HepG2 (cell line): ENCODE results near the gene BMPR1B. TPM values are rescaled to one million over a fixed set of nuclear protein-coding genes. Genes with fewer than 3 reads are reported as not detected.

Experiments
- FOXM1 ChIP-seq: sonication (generic); formaldehyde crosslinking; IDR thresholded peaks from 2 replicates; pipeline ENCODE4 v1.5.0; 2020; ENCODE audit warnings: missing genetic modification reagents
- HMG20A ChIP-seq: IDR thresholded peaks from 2 replicates; pipeline ENCODE4 v1.6.1; 2016; ENCODE audit warnings: borderline replicate concordance
- PLRG1 ChIP-seq: fragments of 450-650 bp; conservative IDR thresholded peaks from 2 replicates; pipeline ENCODE4 v1.6.1; 2016
- POLR2G ChIP-seq: fragments of 200-400 bp; formaldehyde crosslinking; IDR thresholded peaks from 2 replicates; pipeline ENCODE4 v1.6.1; 2018; ENCODE audit warnings: mild to moderate bottlenecking, low read depth, low read length, moderate library complexity
- SAP130 ChIP-seq: IDR thresholded peaks from 2 replicates; pipeline ENCODE4 v1.6.1; 2016; ENCODE audit warnings: low read depth
- ZBTB38 ChIP-seq: sonication (generic); formaldehyde crosslinking; IDR thresholded peaks from 2 replicates; pipeline ENCODE4 v1.5.1; 2020; ENCODE audit warnings: mild to moderate bottlenecking, missing genetic modification reagents
- ZFP41 ChIP-seq: sonication (generic); formaldehyde crosslinking; IDR thresholded peaks from 2 replicates; pipeline ENCODE4 v1.4.0; 2020; ENCODE audit warnings: mild to moderate bottlenecking, missing genetic modification reagents, borderline replicate concordance
- ZNF101 ChIP-seq: sonication (generic); formaldehyde crosslinking; IDR thresholded peaks from 2 replicates; pipeline ENCODE4 v1.4.0; 2020; ENCODE audit warnings: mild to moderate bottlenecking, low read depth, missing genetic modification reagents, borderline replicate concordance
- ZNF350 ChIP-seq: sonication (generic); formaldehyde crosslinking; IDR thresholded peaks from 2 replicates; pipeline ENCODE4 v1.4.0; 2020; ENCODE audit warnings: mild to moderate bottlenecking, low read depth, missing genetic modification reagents, borderline replicate concordance
- ZNF430 ChIP-seq: sonication (generic); formaldehyde crosslinking; IDR thresholded peaks from 2 replicates; pipeline ENCODE4 v1.9.0; 2021; ENCODE audit warnings: mild to moderate bottlenecking, missing genetic modification reagents
- ZNF460 ChIP-seq: sonication (generic); formaldehyde crosslinking; IDR thresholded peaks from 2 replicates; pipeline ENCODE4 v1.5.1; 2020; ENCODE audit warnings: missing genetic modification reagents, mild to moderate bottlenecking, borderline replicate concordance
- ZNF562 ChIP-seq: sonication (generic); formaldehyde crosslinking; IDR thresholded peaks from 2 replicates; pipeline ENCODE4 v1.8.0; 2022; ENCODE audit warnings: missing genetic modification reagents, borderline replicate concordance
- ZSCAN22 ChIP-seq: sonication (generic); formaldehyde crosslinking; IDR thresholded peaks from 2 replicates; pipeline ENCODE4 v1.4.0; 2020; ENCODE audit warnings: mild to moderate bottlenecking, missing genetic modification reagents
- polyA plus RNA-seq, 8 experiments: library from polyadenylated mRNA; depleted of rRNA in 3 of 8; stranded (reverse) in 7 of 8; unstranded in 1 of 8; fragments of >200 nt; fragmentation: Illumina TruSeq in 4 of 8; extraction: Trizol in 4 of 8; gene quantifications; 2 replicates each; pipeline versions ENCODE4 v1.2.1 to v1.2.3, GENCODE V29; 2011 to 2016; ENCODE audit warnings: low read depth in 4 of 8, missing spikeins in 1 of 8, mixed read lengths in 1 of 8; ENCODE audit not compliant: insufficient read depth in 1 of 8
- total RNA-seq, 5 experiments: library from RNA; depleted of rRNA; stranded (reverse); fragments of >200 nt; fragmentation: Illumina TruSeq; extraction: Trizol; gene quantifications; 2 replicates each; pipeline ENCODE4 v1.2.3, GENCODE V29; 2016; ENCODE audit warnings: low read depth in 1 of 5
- TF ChIP-seq, protein P1 (sequence below): sonication (generic); formaldehyde crosslinking; IDR thresholded peaks from 2 replicates; pipeline ENCODE4 v1.5.0; 2020; ENCODE audit warnings: mild to moderate bottlenecking, missing genetic modification reagents, borderline replicate concordance
- TF ChIP-seq, protein P2 (sequence below): sonication (generic); formaldehyde crosslinking; IDR thresholded peaks from 2 replicates; pipeline ENCODE4 v1.8.0; 2022; ENCODE audit warnings: mild to moderate bottlenecking, missing genetic modification reagents, borderline replicate concordance
- TF ChIP-seq, protein P3 (sequence below): sonication (generic); formaldehyde crosslinking; IDR thresholded peaks from 2 replicates; pipeline ENCODE4 v1.4.0; 2020; ENCODE audit warnings: missing genetic modification reagents
- TF ChIP-seq, protein P4 (sequence below): sonication (generic); formaldehyde crosslinking; IDR thresholded peaks from 2 replicates; pipeline ENCODE4 v1.9.0; 2021; ENCODE audit warnings: mild to moderate bottlenecking, missing genetic modification reagents

Gene BMPR1B
- total and polyA plus RNA-seq, 2 of the 13 experiments (the other 11 are each of a cell fraction or from before 2014, with no cell fraction given), result 0.07 TPM; not detected in 1

DNA sequence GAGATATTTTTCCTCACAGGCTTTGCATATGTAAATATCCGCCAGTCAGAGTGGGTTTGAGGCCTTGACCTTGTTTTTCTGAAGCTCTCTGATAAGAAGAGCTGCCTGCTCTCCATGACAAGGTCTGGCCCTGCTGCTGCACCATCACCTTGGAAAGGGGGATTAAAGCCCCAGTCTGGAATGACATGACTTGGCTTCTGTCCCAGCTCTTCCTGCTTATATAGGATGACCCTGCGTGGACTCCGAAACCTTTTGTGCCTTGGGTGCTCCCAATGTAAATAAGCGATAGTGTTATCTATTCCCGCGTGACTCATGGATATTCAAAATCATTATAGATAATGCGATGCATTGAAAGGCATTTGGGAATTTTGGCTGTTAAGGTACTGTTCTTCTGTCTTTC is 139.3 kb downstream of the BMPR1B start (continued):
- TF ChIP-seq, protein P1, sequence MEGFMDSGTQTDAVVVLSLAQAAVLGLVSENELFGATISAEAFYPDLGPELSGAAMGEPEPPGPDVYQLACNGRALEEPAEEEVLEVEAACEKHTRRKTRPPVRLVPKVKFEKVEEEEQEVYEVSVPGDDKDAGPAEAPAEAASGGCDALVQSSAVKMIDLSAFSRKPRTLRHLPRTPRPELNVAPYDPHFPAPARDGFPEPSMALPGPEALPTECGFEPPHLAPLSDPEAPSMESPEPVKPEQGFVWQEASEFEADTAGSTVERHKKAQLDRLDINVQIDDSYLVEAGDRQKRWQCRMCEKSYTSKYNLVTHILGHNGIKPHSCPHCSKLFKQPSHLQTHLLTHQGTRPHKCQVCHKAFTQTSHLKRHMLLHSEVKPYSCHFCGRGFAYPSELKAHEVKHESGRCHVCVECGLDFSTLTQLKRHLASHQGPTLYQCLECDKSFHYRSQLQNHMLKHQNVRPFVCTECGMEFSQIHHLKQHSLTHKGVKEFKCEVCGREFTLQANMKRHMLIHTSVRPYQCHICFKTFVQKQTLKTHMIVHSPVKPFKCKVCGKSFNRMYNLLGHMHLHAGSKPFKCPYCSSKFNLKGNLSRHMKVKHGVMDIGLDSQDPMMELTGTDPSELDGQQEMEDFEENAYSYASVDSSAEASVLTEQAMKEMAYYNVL (CRISPR knock-in tag), result peak; percentile 45; the same call in 1 of the 2 replicates
- no peak for TF ChIP-seq POLR2G
- no peak for TF ChIP-seq ZBTB38 (CRISPR knock-in tag)
- TF ChIP-seq ZNF101, result no peak
- TF ChIP-seq SAP130 (CRISPR knock-in tag), result no peak
- no peak for TF ChIP-seq ZSCAN22 (CRISPR knock-in tag)
- TF ChIP-seq, protein P2, sequence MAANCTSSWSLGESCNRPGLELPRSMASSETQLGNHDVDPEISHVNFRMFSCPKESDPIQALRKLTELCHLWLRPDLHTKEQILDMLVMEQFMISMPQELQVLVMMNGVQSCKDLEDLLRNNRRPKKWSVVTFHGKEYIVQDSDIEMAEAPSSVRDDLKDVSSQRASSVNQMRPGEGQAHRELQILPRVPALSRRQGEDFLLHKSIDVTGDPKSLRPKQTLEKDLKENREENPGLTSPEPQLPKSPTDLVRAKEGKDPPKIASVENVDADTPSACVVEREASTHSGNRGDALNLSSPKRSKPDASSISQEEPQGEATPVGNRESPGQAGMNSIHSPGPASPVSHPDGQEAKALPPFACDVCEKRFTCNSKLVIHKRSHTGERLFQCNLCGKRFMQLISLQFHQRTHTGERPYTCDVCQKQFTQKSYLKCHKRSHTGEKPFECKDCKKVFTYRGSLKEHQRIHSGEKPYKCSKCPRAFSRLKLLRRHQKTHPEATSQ (CRISPR knock-in tag), result no peak
- peak; percentile 17; the same call in 1 of the 2 replicates for TF ChIP-seq HMG20A (CRISPR knock-in tag)
- no peak for TF ChIP-seq ZNF562 (CRISPR knock-in tag)
- TF ChIP-seq, protein P3, sequence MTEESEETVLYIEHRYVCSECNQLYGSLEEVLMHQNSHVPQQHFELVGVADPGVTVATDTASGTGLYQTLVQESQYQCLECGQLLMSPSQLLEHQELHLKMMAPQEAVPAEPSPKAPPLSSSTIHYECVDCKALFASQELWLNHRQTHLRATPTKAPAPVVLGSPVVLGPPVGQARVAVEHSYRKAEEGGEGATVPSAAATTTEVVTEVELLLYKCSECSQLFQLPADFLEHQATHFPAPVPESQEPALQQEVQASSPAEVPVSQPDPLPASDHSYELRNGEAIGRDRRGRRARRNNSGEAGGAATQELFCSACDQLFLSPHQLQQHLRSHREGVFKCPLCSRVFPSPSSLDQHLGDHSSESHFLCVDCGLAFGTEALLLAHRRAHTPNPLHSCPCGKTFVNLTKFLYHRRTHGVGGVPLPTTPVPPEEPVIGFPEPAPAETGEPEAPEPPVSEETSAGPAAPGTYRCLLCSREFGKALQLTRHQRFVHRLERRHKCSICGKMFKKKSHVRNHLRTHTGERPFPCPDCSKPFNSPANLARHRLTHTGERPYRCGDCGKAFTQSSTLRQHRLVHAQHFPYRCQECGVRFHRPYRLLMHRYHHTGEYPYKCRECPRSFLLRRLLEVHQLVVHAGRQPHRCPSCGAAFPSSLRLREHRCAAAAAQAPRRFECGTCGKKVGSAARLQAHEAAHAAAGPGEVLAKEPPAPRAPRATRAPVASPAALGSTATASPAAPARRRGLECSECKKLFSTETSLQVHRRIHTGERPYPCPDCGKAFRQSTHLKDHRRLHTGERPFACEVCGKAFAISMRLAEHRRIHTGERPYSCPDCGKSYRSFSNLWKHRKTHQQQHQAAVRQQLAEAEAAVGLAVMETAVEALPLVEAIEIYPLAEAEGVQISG (CRISPR knock-in tag), result 0 out of 2 replicates have a peak, but pooled peaks have one; percentile 16
- TF ChIP-seq ZNF430 (CRISPR knock-in tag), result no peak
- TF ChIP-seq ZNF460 (CRISPR knock-in tag), result no peak
- no peak for TF ChIP-seq PLRG1
- TF ChIP-seq ZFP41 (CRISPR knock-in tag), result no peak
- TF ChIP-seq, protein P4, sequence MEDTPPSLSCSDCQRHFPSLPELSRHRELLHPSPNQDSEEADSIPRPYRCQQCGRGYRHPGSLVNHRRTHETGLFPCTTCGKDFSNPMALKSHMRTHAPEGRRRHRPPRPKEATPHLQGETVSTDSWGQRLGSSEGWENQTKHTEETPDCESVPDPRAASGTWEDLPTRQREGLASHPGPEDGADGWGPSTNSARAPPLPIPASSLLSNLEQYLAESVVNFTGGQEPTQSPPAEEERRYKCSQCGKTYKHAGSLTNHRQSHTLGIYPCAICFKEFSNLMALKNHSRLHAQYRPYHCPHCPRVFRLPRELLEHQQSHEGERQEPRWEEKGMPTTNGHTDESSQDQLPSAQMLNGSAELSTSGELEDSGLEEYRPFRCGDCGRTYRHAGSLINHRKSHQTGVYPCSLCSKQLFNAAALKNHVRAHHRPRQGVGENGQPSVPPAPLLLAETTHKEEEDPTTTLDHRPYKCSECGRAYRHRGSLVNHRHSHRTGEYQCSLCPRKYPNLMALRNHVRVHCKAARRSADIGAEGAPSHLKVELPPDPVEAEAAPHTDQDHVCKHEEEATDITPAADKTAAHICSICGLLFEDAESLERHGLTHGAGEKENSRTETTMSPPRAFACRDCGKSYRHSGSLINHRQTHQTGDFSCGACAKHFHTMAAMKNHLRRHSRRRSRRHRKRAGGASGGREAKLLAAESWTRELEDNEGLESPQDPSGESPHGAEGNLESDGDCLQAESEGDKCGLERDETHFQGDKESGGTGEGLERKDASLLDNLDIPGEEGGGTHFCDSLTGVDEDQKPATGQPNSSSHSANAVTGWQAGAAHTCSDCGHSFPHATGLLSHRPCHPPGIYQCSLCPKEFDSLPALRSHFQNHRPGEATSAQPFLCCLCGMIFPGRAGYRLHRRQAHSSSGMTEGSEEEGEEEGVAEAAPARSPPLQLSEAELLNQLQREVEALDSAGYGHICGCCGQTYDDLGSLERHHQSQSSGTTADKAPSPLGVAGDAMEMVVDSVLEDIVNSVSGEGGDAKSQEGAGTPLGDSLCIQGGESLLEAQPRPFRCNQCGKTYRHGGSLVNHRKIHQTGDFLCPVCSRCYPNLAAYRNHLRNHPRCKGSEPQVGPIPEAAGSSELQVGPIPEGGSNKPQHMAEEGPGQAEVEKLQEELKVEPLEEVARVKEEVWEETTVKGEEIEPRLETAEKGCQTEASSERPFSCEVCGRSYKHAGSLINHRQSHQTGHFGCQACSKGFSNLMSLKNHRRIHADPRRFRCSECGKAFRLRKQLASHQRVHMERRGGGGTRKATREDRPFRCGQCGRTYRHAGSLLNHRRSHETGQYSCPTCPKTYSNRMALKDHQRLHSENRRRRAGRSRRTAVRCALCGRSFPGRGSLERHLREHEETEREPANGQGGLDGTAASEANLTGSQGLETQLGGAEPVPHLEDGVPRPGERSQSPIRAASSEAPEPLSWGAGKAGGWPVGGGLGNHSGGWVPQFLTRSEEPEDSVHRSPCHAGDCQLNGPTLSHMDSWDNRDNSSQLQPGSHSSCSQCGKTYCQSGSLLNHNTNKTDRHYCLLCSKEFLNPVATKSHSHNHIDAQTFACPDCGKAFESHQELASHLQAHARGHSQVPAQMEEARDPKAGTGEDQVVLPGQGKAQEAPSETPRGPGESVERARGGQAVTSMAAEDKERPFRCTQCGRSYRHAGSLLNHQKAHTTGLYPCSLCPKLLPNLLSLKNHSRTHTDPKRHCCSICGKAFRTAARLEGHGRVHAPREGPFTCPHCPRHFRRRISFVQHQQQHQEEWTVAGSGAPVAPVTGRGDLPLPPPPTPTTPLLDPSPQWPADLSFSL (CRISPR knock-in tag), result no peak
- TF ChIP-seq ZNF350, result no peak
- no peak for TF ChIP-seq FOXM1
